H1 (cell line): ENCODE results near the gene USP3. TPM values are rescaled to one million over a fixed set of nuclear protein-coding genes. Genes with fewer than 3 reads are reported as not detected.

Experiments used
- CHD7 ChIP-seq: fragments of 300-600 bp; sonication (generic); IDR thresholded peaks from 2 replicates; pipeline ENCODE4 v1.7.1; 2012; ENCODE audit warnings: low read length, moderate library complexity, mild to moderate bottlenecking, inconsistent platforms; ENCODE audit not compliant: insufficient replicate concordance
- polyA plus RNA-seq, 7 experiments: library from polyadenylated mRNA; depleted of rRNA in 3 of 7; stranded (reverse) in 5 of 7; unstranded in 2 of 7; fragments of >200 nt in 5 of 7; fragments of 200-250 nt in 2 of 7; gene quantifications; 1 replicate in 5 of 7; 2 replicates in 1 of 7; 4 replicates in 1 of 7; pipeline versions ENCODE4 v1.2.1 to v1.2.3, GENCODE V29; 2011 to 2013; ENCODE audit warnings: missing spikeins in 2 of 7, mixed read lengths in 2 of 7
- total RNA-seq: library from RNA; stranded (reverse); fragmentation: NEBNext Ultra II Directional; extraction: Animal tissue kit (Norgen Biotek cat#: 25700); gene quantifications from 2 replicates; pipeline ENCODE4 v1.2.1, GENCODE V29; 2021

The USP3 gene
- total and polyA plus RNA-seq, 2 of the 8 experiments (the other 6 are each of a cell fraction or from before 2014, with no cell fraction given) = 15.5 to 16.2 TPM

DNA sequence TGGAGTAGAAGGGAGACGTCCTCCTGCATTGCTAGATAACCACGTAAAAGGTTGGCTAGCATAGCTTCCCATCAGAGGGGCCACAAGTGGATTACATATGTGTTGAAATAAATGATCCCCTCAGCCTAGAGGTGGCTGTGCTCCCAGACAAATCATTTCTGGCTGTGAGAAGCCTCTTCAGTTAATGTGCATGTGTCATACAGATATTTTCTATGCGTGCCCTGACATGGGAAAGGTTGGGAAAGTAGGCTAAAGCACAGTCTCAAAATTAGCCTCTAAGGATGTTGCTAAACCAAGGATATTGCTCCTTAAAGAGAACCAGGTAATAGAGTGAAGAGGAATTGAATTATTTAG lies 17.8 kb downstream of the USP3 start (continued):
- no peak for TF ChIP-seq CHD7
